IMR-90 (cell line): ENCODE results near the gene PLCXD1. TPM values are rescaled to one million over a fixed set of nuclear protein-coding genes. Genes with fewer than 3 reads are reported as not detected.

Experiments
- ATAC-seq: fragments of 200-7000 bp; cut with Tn5 transposase; 2 replicates; pipeline ENCODE4 v1.9.1; 2020; ENCODE audit warnings: low read depth, mild to moderate bottlenecking, moderate library complexity
- BruUV-seq: library from RNA; stranded (reverse); fragments of 400-500 nt; replicated peaks from 2 replicates; lab custom pipeline; 2021; lab: Mats Ljungman, UMichigan
- CTCF ChIA-PET: fragments of 300-600 bp; formaldehyde crosslinking; extraction: SDS; loops from one replicate; lab custom pipeline; 2021; ENCODE audit warnings: antibody characterized with exemption; lab: Yijun Ruan, JAX
- POLR2A ChIA-PET: fragments of 300-600 bp; sonication (Branson Sonifier 250); formaldehyde crosslinking; loops from one replicate; lab custom pipeline; 2022; ENCODE audit warnings: antibody characterized with exemption; ENCODE audit not compliant: unreplicated experiment; lab: Charles Lee
- DNase-seq: peaks from one replicate; pipeline ENCODE4 v3.0.0; 2013
- H2AFZ ChIP-seq: replicated peaks from 2 replicates; pipeline ENCODE3; 2013; ENCODE audit warnings: low read length, mild to moderate bottlenecking; ENCODE audit not compliant: poor library complexity
- H2AK5ac ChIP-seq: 2 replicates; pipeline ENCODE4 v1.6.1; 2013; ENCODE audit warnings: low read depth, low read length, inconsistent platforms
- H2AK9ac ChIP-seq: replicated peaks from 2 replicates; pipeline ENCODE3; 2013; ENCODE audit warnings: mild to moderate bottlenecking, low read depth, low read length, moderate library complexity; ENCODE audit not compliant: poor library complexity
- H2BK120ac ChIP-seq: 2 replicates; pipeline ENCODE4 v1.6.1; 2013; ENCODE audit warnings: low read depth, low read length, inconsistent platforms
- H2BK15ac ChIP-seq: 3 replicates; pipeline ENCODE4 v1.6.1; 2013; ENCODE audit warnings: low read depth, low read length, inconsistent platforms
- H2BK20ac ChIP-seq: 2 replicates; pipeline ENCODE4 v1.6.1; 2013; ENCODE audit warnings: low read depth, mild to moderate bottlenecking, inconsistent platforms, low read length, moderate library complexity
- H2BK5ac ChIP-seq: 2 replicates; pipeline ENCODE4 v1.6.1; 2013; ENCODE audit warnings: mild to moderate bottlenecking, low read depth, low read length, inconsistent platforms; ENCODE audit not compliant: poor library complexity, severe bottlenecking
- H3K14ac ChIP-seq: replicated peaks from 2 replicates; pipeline ENCODE4 v1.6.1; 2013; ENCODE audit warnings: low read depth, low read length, inconsistent platforms
- H3K18ac ChIP-seq: 2 replicates; pipeline ENCODE4 v1.6.1; 2013; ENCODE audit warnings: low read depth, low read length, control low read depth
- H3K23ac ChIP-seq: 2 replicates; pipeline ENCODE4 v1.6.1; 2013; ENCODE audit warnings: low read depth, low read length, inconsistent platforms
- H3K27ac ChIP-seq: 2 replicates; pipeline ENCODE4 v1.5.1; 2013; ENCODE audit warnings: mild to moderate bottlenecking, control low read depth, low read length; ENCODE audit not compliant: insufficient read depth
- H3K27me3 ChIP-seq: 2 replicates; pipeline ENCODE4 v1.6.1; 2013; ENCODE audit warnings: low read length; ENCODE audit not compliant: control insufficient read depth, insufficient read depth
- H3K36me3 ChIP-seq: 2 replicates; pipeline ENCODE4 v1.6.1; 2013; ENCODE audit warnings: low read length, mixed read lengths; ENCODE audit not compliant: control insufficient read depth, insufficient read depth
- H3K4ac ChIP-seq: 2 replicates; pipeline ENCODE4 v1.6.1; 2013; ENCODE audit warnings: low read depth, low read length, inconsistent platforms
- H3K4me1 ChIP-seq: 2 replicates; pipeline ENCODE4 v1.6.1; 2013; ENCODE audit warnings: low read length, mixed read lengths; ENCODE audit not compliant: control insufficient read depth, insufficient read depth
- H3K4me2 ChIP-seq: 2 replicates; pipeline ENCODE4 v1.6.1; 2013; ENCODE audit warnings: low read depth, mild to moderate bottlenecking, control low read depth, low read length, moderate library complexity
- H3K4me3 ChIP-seq: 2 replicates; pipeline ENCODE4 v1.5.1; 2013; ENCODE audit warnings: low read depth, mild to moderate bottlenecking, control low read depth, low read length, moderate library complexity; ENCODE audit not compliant: insufficient read depth
- H3K56ac ChIP-seq: 2 replicates; pipeline ENCODE4 v1.6.1; 2013; ENCODE audit warnings: low read length, inconsistent platforms; ENCODE audit not compliant: insufficient read depth; ENCODE audit errors: extremely low read depth
- H3K79me1 ChIP-seq, 2 experiments: 2 replicates each; pipeline ENCODE4 v1.6.1; 2013; ENCODE audit warnings: low read length in 2 of 2, inconsistent platforms in 1 of 2, low read depth in 1 of 2
- H3K9ac ChIP-seq: 2 replicates; pipeline ENCODE4 v1.6.1; 2013; ENCODE audit warnings: low read depth, low read length, control low read depth
- H3K9me1 ChIP-seq: 2 replicates; pipeline ENCODE4 v1.6.1; 2013; ENCODE audit warnings: low read length, inconsistent platforms; ENCODE audit not compliant: insufficient read depth
- H3K9me3 ChIP-seq: 2 replicates; pipeline ENCODE4 v1.6.1; 2013; ENCODE audit warnings: low read length; ENCODE audit not compliant: control insufficient read depth, insufficient read depth
- H4K20me1 ChIP-seq: 2 replicates; pipeline ENCODE4 v1.6.1; 2013; ENCODE audit warnings: low read length, inconsistent platforms; ENCODE audit not compliant: insufficient read depth
- H4K5ac ChIP-seq: 2 replicates; pipeline ENCODE4 v1.6.1; 2013; ENCODE audit warnings: mild to moderate bottlenecking, low read depth, low read length, control low read depth
- H4K8ac ChIP-seq, 2 experiments: 2 replicates each; pipeline ENCODE4 v1.6.1; 2013; ENCODE audit warnings: low read depth in 2 of 2, low read length in 2 of 2, control low read depth in 1 of 2, inconsistent platforms in 1 of 2
- H4K91ac ChIP-seq: 2 replicates; pipeline ENCODE4 v1.6.1; 2013; ENCODE audit warnings: low read depth, low read length, inconsistent platforms; ENCODE audit not compliant: insufficient read depth
- CHD1 ChIP-seq: IDR thresholded peaks from 2 replicates; pipeline ENCODE4 v1.6.1; 2012; ENCODE audit warnings: low read depth, low read length, improper control_type of control experiment
- FOS ChIP-seq: fragments of 150-350 bp; IDR thresholded peaks from 2 replicates; pipeline ENCODE4 v1.6.1; 2016; ENCODE audit warnings: low read depth, low read length
- MAZ ChIP-seq: IDR thresholded peaks from 2 replicates; pipeline ENCODE4 v1.6.1; 2012; ENCODE audit warnings: low read depth, mild to moderate bottlenecking, low read length, improper control_type of control experiment, moderate library complexity, borderline replicate concordance
- WGBS, 2 experiments: methylation state at CpG; one replicate each; pipeline versions ENCODE4 v1.1.5 to v1.1.7; 2013; ENCODE audit warnings: missing lambda C conversion rate in 2 of 2; ENCODE audit not compliant: insufficient read length in 1 of 2; ENCODE audit errors: extremely low coverage in 2 of 2; 5-methylcytosine and 5-hydroxymethylcytosine counted together
- dilution Hi-C: fragments of 300-500 bp; cut with HindIII; formaldehyde crosslinking; loops from one replicate; pipeline ENCODE4 v1.14.3; 2018; ENCODE audit warnings: low sequenced_read_pairs; ENCODE audit not compliant: unreplicated experiment
- in situ Hi-C: fragments of 300-500 bp; cut with MboI; formaldehyde crosslinking; loops from 3 replicates; pipeline ENCODE4 v1.14.3; 2019; ENCODE audit warnings: low sequenced_read_pairs, inconsistent platforms, mixed read lengths
- intact Hi-C: fragments of 100-400 bp; cut with micrococcal nuclease; formaldehyde crosslinking; loops from 2 replicates; pipeline ENCODE4 v1.10.0; 2022
- polyA plus RNA-seq, 3 experiments: library from polyadenylated mRNA; depleted of rRNA; stranded (reverse); fragments of >200 nt; gene quantifications; 2 replicates each; pipeline ENCODE4 v1.2.3, GENCODE V29; 2012; ENCODE audit warnings: low replicate concordance in 1 of 3
- total RNA-seq: library from RNA; depleted of rRNA; stranded (reverse); fragments of >200 nt; gene quantifications from 2 replicates; pipeline ENCODE4 v1.2.3, GENCODE V29; 2012
- TF ChIP-seq, protein P1 (sequence below): conservative IDR thresholded peaks from 2 replicates; pipeline ENCODE4 v1.5.1; 2012; ENCODE audit warnings: mild to moderate bottlenecking, low read depth, low read length, improper control_type of control experiment
- TF ChIP-seq, protein P2 (sequence below): fragments of 150-350 bp; IDR thresholded peaks from 2 replicates; pipeline ENCODE4 v1.6.1; 2017; ENCODE audit warnings: mild to moderate bottlenecking, antibody characterized with exemption, low read length, low read depth

PLCXD1 gene
- total and polyA plus RNA-seq, 2 of the 4 experiments (the other 2 are of a cell fraction), result 16.7 to 17.7 TPM

DNA sequence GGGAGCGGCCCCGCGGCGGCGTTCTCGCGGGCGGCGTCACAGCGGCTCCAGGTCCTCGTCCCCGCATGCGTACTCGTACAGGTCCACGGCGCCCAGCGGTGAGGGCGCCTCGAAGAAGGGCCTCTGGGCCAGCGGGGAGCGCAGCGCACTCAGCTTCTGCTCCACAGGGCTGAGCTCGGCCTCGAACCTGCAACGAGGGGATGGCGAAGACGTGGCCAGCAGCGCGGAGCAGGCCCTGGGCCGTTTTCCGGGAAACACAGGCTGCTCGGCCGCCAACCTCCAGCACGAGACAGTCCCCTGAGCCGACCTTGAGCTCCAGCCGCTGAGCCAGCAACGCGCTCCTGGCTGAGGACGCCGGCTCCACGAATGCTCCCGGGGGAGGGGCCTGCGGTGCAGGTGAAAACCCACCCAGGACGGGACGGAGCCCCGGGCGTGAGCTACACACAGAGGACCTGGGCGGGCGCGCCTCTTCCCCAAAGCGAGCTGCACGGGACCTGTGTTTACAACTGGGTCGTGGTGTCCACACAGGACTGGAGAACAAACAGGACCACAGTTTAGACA lies 53.2 kb downstream of the PLCXD1 start:
- Histone ChIP-seq H2AK5ac (no peak overlapping the region), H2BK5ac (no peak overlapping the region), H4K20me1 (no peaks in the 10 kb centered on the region; the same call in 1 of the 2 replicates), H2AFZ (no peak overlapping the region), H3K9me3 (peaks cover 3% of the 10 kb centered on the region; the same call in 1 of the 2 replicates), H4K5ac (no peak overlapping the region), H3K23ac (no peak overlapping the region), H3K27ac (no peak overlapping the region), H3K9ac (no peak overlapping the region), H3K4me1 (peaks cover 3% of the 10 kb centered on the region), H3K4me2 (no peak overlapping the region), H2AK9ac (no peak overlapping the region), H4K91ac (no peak overlapping the region), H3K9me1 (no peaks in the 10 kb centered on the region), H2BK15ac (no peak overlapping the region), H3K27me3 (no peaks in the 10 kb centered on the region), H3K36me3 (peaks cover 21% of the 10 kb centered on the region; the same call in 1 of the 2 replicates), H3K4me3 (no peak overlapping the region), H3K56ac (no peak overlapping the region), H3K4ac (no peak overlapping the region), H2BK20ac (no peak overlapping the region), H3K14ac (no peak overlapping the region), H2BK120ac (no peak overlapping the region), H3K18ac (no peak overlapping the region), H3K79me1 (no peaks in the 10 kb centered on the region), H4K8ac (no peak overlapping the region)
- BruUV-seq, result no TSS peak
- ATAC-seq (no peak), DNase-seq (no peak)
- TF ChIP-seq, protein P1, sequence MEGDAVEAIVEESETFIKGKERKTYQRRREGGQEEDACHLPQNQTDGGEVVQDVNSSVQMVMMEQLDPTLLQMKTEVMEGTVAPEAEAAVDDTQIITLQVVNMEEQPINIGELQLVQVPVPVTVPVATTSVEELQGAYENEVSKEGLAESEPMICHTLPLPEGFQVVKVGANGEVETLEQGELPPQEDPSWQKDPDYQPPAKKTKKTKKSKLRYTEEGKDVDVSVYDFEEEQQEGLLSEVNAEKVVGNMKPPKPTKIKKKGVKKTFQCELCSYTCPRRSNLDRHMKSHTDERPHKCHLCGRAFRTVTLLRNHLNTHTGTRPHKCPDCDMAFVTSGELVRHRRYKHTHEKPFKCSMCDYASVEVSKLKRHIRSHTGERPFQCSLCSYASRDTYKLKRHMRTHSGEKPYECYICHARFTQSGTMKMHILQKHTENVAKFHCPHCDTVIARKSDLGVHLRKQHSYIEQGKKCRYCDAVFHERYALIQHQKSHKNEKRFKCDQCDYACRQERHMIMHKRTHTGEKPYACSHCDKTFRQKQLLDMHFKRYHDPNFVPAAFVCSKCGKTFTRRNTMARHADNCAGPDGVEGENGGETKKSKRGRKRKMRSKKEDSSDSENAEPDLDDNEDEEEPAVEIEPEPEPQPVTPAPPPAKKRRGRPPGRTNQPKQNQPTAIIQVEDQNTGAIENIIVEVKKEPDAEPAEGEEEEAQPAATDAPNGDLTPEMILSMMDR, result no peak
- TF ChIP-seq FOS, result no peak
- TF ChIP-seq MAZ, result no peak
- no peak for TF ChIP-seq CHD1
- TF ChIP-seq, protein P2, sequence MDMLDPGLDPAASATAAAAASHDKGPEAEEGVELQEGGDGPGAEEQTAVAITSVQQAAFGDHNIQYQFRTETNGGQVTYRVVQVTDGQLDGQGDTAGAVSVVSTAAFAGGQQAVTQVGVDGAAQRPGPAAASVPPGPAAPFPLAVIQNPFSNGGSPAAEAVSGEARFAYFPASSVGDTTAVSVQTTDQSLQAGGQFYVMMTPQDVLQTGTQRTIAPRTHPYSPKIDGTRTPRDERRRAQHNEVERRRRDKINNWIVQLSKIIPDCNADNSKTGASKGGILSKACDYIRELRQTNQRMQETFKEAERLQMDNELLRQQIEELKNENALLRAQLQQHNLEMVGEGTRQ, result no peak
- 94% methylated on average over 35 of the region's 53 CpGs; no CpG with 5 or more reads in 1 of the 2 experiments for WGBS, 2 experiments
- ChIA-PET POLR2A (no interaction called here), CTCF (no interaction called here)
- dilution Hi-C loops, result no loop called here
- in situ Hi-C loops, result no loop called here
- intact Hi-C loops, result no loop called here
